GM21529 (cell line): ENCODE measurements around the gene OTULINL.

Source experiments
- ATAC-seq: cut with Tn5 transposase; IDR thresholded peaks from one replicate; pipeline ENCODE4 v1.9.1; 2021; ENCODE audit not compliant: unreplicated experiment

Gene OTULINL

GRCh38 chr5:14599476-14600127, 18.0 kb downstream of the OTULINL start:
- no peak for ATAC-seq

DNA sequence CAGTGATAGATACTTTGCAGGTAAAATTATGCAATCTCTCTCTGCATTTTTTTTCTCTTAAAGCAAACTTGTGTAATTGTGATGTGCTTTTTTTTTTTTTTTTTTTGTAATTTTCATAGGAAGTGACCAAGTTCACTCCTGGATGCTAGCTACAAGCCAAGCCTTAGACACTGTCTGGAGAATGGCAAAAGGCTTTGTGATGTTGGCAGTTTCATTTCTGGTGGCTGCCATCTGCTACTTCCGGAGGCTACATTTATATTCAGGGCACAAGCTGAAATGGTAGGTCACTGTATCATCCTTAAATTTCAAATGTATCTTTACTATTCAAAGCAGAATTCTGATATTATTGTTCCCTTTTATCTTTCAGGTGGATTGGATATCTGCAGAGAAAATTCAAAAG, 19.3 kb downstream of the OTULINL start:
- ATAC-seq = no peak

GRCh38 chr5:14603141-14603540, 21.5 kb downstream of the OTULINL start:
- no peak for ATAC-seq

- ATAC-seq = no peak
Measured at GRCh38 chr5:14607104-14607503, 25.5 kb downstream of the OTULINL start.

- ATAC-seq = no peak
Measured at GRCh38 chr5:14608169-14608568, 26.6 kb downstream of the OTULINL start.

GRCh38 chr5:14611737-14612136, 30.1 kb downstream of the OTULINL start:
- no peak for ATAC-seq

GRCh38 chr5:14614490-14614889, 32.9 kb downstream of the OTULINL start:
- ATAC-seq = no peak

GRCh38 chr5:14615365-14615764, 33.8 kb downstream of the OTULINL start:
- ATAC-seq = no peak

GRCh38 chr5:14617441-14617840, 35.8 kb downstream of the OTULINL start:
- ATAC-seq = no peak

- ATAC-seq = no peak
Measured at GRCh38 chr5:14627270-14627669, 45.7 kb downstream of the OTULINL start.

GRCh38 chr5:14628346-14628745, 46.8 kb downstream of the OTULINL start:
- no peak for ATAC-seq

GRCh38 chr5:14630671-14631070, 49.1 kb downstream of the OTULINL start:
- no peak for ATAC-seq

DNA sequence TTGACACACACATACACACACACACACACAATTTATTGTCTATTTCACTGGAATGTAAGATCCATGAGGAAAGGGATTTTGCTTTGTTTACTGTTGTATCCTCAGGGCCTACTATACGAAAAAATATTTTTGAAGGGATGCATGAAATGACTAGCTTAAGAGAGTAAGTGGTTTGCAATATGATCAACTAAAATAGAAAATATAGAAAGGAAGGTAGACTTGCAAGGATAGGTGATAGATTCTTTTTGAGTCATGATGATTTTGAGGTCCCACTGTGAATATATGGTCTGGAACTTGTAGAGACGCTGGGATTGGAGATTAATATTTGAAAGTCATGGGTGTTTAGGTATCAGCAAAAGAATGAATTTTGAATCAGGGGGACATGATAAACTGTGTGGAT, 54.1 kb downstream of the OTULINL start:
- no peak for ATAC-seq

DNA sequence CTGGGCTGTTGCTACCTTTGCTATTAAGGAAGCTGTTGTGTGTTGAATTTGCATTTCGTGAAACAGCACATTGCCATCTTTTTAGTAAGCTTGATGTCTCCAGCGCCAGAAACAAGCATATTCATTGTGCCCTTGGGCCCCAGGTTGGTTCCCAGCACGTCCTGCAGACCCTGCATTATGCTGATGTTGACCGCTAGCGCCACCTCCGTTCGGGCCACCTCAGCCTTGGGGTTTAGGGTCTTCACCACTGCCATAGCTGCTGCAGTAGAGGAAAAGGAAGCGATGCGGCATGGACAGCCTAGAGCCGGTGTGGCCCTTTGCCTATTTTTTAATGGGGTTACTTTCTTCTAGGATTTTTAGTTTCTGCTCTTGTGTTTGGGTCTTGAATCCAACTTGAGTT, 59.2 kb downstream of the OTULINL start:
- ATAC-seq = no peak

GRCh38 chr5:14644623-14645237, 63.1 kb downstream of the OTULINL start:
- ATAC-seq = no peak

- ATAC-seq = no peak
Measured at GRCh38 chr5:14650052-14650451, 68.5 kb downstream of the OTULINL start.

DNA sequence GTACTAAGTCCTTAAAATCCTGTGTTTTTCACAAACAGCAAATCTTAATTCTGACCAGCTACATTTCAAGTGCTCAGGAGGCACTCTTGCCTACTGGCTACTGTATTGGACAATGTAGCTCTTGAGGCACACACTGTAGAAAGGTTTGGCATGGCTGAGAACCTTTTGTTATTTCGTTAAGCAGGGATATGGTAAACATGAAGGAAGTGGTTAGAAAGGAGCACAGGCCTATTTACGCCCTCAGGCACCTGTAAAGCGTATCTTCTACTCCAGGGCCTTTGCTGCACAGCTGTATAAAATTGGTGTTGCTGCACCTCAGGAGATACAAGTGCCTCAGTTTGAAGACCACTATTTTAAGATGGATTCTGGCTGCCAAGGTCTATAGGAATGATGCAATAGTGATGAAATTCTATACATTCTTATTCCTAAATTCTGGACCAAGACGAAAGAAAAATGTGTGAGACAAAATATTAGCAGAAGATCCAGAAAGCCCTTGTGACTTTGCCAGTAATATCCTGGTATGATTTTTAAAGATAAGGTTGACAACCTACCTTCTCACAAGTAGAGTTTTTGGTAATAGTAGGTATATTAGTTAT, 73.7 kb downstream of the OTULINL start:
- no peak for ATAC-seq

- no peak for ATAC-seq
Measured at GRCh38 chr5:14656898-14657297, 75.3 kb downstream of the OTULINL start.

GRCh38 chr5:14659821-14660607, 78.4 kb downstream of the OTULINL start:
- no peak for ATAC-seq

DNA sequence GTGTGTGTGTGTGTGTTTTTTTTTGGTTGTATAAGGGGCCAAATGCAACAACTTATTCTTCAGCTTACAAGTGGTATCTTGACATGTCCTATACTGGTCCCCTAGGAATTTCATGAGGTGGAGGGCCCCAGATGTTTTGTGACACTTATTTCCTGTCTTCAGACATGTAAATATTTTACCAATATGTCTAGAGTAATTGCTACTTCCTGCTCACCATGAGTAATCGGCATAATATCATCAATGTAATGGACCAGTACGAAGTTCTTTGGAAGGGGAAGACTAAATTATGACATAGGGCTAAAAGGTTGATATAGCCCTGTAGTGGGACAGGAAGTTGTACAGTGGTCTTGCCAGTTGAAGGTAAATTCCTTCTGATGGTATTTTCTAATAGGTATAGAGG, 79.2 kb downstream of the OTULINL start:
- no peak for ATAC-seq
